Gastroesophageal sphincter (tissue), 4 donors: ENCODE measurements around the gene LHFPL3. TPM values are rescaled to one million over a fixed set of nuclear protein-coding genes. Genes with fewer than 3 reads are reported as not detected.

Source experiments
- ATAC-seq: fragments of 150-250 bp; one replicate; pipeline ENCODE4 v1.9.1; 2016; ENCODE audit warnings: mild to moderate bottlenecking, moderate library complexity
- H3K27ac ChIP-seq, 4 donors: fragments of 200-600 bp; sonication (generic) in 3 of 4; 1 replicate in 3 of 4; 2 replicates in 1 of 4; pipeline ENCODE4 v1.5.1; 2016 to 2019
- H3K27me3 ChIP-seq: fragments of 200-600 bp; sonication (generic); one replicate; pipeline ENCODE4 v1.5.1; 2019
- H3K36me3 ChIP-seq, 2 donors: fragments of 200-600 bp; sonication (generic); one replicate each; pipeline ENCODE4 v1.5.1; 2019; ENCODE audit warnings: control low read depth in 1 of 2
- H3K4me1 ChIP-seq, 3 donors: fragments of 200-600 bp; sonication (generic); 1 replicate in 2 of 3; 2 replicates in 1 of 3; pipeline ENCODE4 v1.5.1; 2016 to 2019; ENCODE audit warnings: control low read depth in 2 of 3
- H3K4me3 ChIP-seq, 2 donors: fragments of 200-600 bp; sonication (generic); one replicate each; pipeline ENCODE4 v1.5.1; 2019; ENCODE audit warnings: mild to moderate bottlenecking in 1 of 2, moderate library complexity in 1 of 2
- H3K9me3 ChIP-seq, 3 donors: fragments of 200-600 bp; sonication (generic); one replicate each; pipeline ENCODE4 v1.5.1; 2017 to 2019; ENCODE audit warnings: control low read depth in 2 of 3
- EP300 ChIP-seq: sonication (generic); formaldehyde crosslinking; IDR thresholded peaks from one replicate; pipeline ENCODE4 v1.6.1; 2017; ENCODE audit warnings: antibody characterized with exemption, mild to moderate bottlenecking
- POLR2A ChIP-seq, 2 donors: fragments of 450-650 bp; IDR thresholded peaks; one replicate each; pipeline ENCODE4 v1.6.1; 2017; ENCODE audit warnings: antibody characterized with exemption in 2 of 2, mild to moderate bottlenecking in 2 of 2, moderate library complexity in 1 of 2
- POLR2AphosphoS5 ChIP-seq: sonication (generic); formaldehyde crosslinking; IDR thresholded peaks from one replicate; pipeline ENCODE4 v1.6.1; 2017; ENCODE audit warnings: antibody characterized with exemption
- WGBS, 2 donors: methylation state at CpG; one replicate each; pipeline ENCODE4 v1.1.5; 2018; ENCODE audit warnings: low coverage in 1 of 2; 5-methylcytosine and 5-hydroxymethylcytosine counted together
- total RNA-seq, 4 donors: library from RNA; depleted of rRNA; stranded (reverse); fragments of >200 nt; gene quantifications; one replicate each; pipeline ENCODE4 v1.1.0, GENCODE V29; 2016
- TF ChIP-seq, protein P1 (sequence below), 4 experiments: fragments of 200-600 bp in 2 of 4; fragments of 450-650 bp in 2 of 4; sonication (generic) in 1 of 4; IDR thresholded peaks; one replicate each; pipeline ENCODE4 v1.5.1; 2017 to 2019; ENCODE audit warnings: antibody characterized with exemption in 4 of 4, mild to moderate bottlenecking in 2 of 4, moderate library complexity in 2 of 4

The LHFPL3 gene
- total RNA-seq, 4 donors from 2014 or later: not detected

DNA sequence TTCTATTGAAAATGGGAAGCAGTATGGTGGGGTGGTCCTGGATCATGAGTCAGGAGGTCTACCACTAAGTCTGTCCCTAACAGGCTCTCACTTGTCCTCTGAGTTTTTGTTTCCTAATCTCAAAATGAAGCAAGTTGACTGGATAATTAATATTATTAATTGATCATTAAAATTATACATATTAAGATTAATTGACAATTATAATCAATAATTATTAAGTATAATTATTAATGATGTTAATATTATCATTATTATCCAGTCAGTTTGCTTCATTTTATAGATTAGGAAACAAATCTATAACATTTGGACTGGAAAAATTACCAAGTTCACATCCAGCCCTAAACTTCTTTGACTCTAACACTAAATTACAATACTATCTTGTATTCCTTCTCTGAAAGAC, 511.4 kb downstream of the LHFPL3 start:
- TF ChIP-seq POLR2AphosphoS5 (no peak), EP300 (no peak), POLR2A (IDR thresholded peaks at IDR 0.05) (no peak)
- TF ChIP-seq, protein P1, sequence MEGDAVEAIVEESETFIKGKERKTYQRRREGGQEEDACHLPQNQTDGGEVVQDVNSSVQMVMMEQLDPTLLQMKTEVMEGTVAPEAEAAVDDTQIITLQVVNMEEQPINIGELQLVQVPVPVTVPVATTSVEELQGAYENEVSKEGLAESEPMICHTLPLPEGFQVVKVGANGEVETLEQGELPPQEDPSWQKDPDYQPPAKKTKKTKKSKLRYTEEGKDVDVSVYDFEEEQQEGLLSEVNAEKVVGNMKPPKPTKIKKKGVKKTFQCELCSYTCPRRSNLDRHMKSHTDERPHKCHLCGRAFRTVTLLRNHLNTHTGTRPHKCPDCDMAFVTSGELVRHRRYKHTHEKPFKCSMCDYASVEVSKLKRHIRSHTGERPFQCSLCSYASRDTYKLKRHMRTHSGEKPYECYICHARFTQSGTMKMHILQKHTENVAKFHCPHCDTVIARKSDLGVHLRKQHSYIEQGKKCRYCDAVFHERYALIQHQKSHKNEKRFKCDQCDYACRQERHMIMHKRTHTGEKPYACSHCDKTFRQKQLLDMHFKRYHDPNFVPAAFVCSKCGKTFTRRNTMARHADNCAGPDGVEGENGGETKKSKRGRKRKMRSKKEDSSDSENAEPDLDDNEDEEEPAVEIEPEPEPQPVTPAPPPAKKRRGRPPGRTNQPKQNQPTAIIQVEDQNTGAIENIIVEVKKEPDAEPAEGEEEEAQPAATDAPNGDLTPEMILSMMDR (IDR thresholded peaks at IDR 0.05): no peak
- no peaks in the 10 kb centered on the region for H3K9me3 ChIP-seq
- no peak overlapping the region for H3K27ac ChIP-seq
- no peak overlapping the region for H3K4me3 ChIP-seq
- ATAC-seq: no peak
- H3K27me3 ChIP-seq: peaks cover 37% of the 10 kb centered on the region
- no peaks in the 10 kb centered on the region for H3K36me3 ChIP-seq
- H3K4me1 ChIP-seq: no peaks in the 10 kb centered on the region

DNA sequence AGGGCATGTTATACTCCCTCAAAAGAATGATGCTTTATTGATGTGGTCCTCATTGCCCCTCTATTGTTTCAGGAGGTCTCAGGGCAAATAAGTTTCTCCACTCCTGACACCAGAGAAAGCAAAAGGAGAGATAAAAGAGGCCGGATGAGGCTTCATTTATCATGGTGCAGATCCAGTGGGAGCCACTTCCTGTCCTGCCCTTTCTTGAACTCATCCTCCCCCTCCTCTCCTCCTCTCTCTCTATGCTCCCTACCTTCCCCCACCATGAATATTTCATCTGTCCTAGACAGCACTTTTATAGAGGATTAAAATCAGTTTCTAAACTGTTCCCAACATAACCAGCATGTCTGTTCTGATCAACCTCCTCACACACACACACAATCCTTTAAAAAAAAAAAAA, 513.4 kb downstream of the LHFPL3 start:
- 20% methylated on average over 1 of the region's 1 CpG; no CpG with 5 or more reads in 1 of the 2 donors for WGBS, 2 donors
- no peak for ATAC-seq

GRCh38 chr7:104843198-104843597, 514.8 kb downstream of the LHFPL3 start:
- no peaks in the 10 kb centered on the region for H3K4me1 ChIP-seq
- 24 to 62% methylated on average over 4 to 5 of the region's 5 CpGs for WGBS, 2 donors
- no peaks in the 10 kb centered on the region for H3K36me3 ChIP-seq
- ATAC-seq: no peak
- no peaks in the 10 kb centered on the region for H3K9me3 ChIP-seq
- H3K4me3 ChIP-seq: no peak overlapping the region
- H3K27ac ChIP-seq: no peak overlapping the region
- H3K27me3 ChIP-seq: peaks cover 36% of the 10 kb centered on the region
- no peak for TF ChIP-seq POLR2A (IDR thresholded peaks at IDR 0.05)
- no peak for TF ChIP-seq EP300
- TF ChIP-seq, protein P1 (IDR thresholded peaks at IDR 0.05): no peak
- TF ChIP-seq POLR2AphosphoS5: no peak

More for the DNA sequence above, 513.4 kb downstream of the LHFPL3 start:
- Histone ChIP-seq H3K4me3 (no peak overlapping the region), H3K27me3 (peaks cover 41% of the 10 kb centered on the region), H3K27ac (no peak overlapping the region), H3K9me3 (no peaks in the 10 kb centered on the region), H3K36me3 (no peaks in the 10 kb centered on the region), H3K4me1 (no peaks in the 10 kb centered on the region)
- TF ChIP-seq EP300 (no peak), POLR2A (IDR thresholded peaks at IDR 0.05) (no peak), POLR2AphosphoS5 (no peak)
- TF ChIP-seq, protein P1 (IDR thresholded peaks at IDR 0.05): no peak

GRCh38 chr7:104845557-104845956, 517.2 kb downstream of the LHFPL3 start:
- no peak for TF ChIP-seq POLR2A (IDR thresholded peaks at IDR 0.05)
- no peak for TF ChIP-seq POLR2AphosphoS5
- no peak overlapping the region for H3K4me3 ChIP-seq
- WGBS, 2 donors: 76 to 83% methylated on average over 2 to 3 of the region's 5 CpGs
- no peaks in the 10 kb centered on the region for H3K9me3 ChIP-seq
- H3K4me1 ChIP-seq: no peaks in the 10 kb centered on the region
- H3K27ac ChIP-seq: no peak overlapping the region
- H3K36me3 ChIP-seq: no peaks in the 10 kb centered on the region
- H3K27me3 ChIP-seq: peaks cover 26% of the 10 kb centered on the region
- no peak for ATAC-seq

DNA sequence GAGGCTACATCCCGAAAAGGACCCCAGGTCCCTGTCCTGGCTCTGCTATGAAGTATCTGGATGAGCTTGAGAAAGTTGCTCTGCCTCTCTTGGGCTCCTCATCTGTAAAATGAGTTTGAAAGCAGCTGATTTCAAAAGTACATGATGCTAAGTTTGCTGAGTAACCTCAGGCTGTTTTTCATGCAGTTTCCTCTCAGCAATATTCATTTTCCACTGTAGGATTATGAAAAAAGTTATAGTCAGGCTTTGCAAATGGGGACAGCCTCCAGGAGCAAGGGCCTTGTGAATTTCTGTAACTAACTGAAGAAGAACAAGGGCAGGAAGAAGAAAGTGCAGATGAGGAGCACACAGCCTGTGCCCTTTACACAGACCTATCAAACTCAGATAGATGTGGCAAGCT, 518.3 kb downstream of the LHFPL3 start:
- no peak for TF ChIP-seq POLR2AphosphoS5
- TF ChIP-seq EP300: no peak
- TF ChIP-seq, protein P1 (IDR thresholded peaks at IDR 0.05): no peak
- TF ChIP-seq POLR2A (IDR thresholded peaks at IDR 0.05): no peak
- WGBS, 2 donors: 88 to 100% methylated on average over 1 of the region's 1 CpG
- Histone ChIP-seq H3K4me3 (no peak overlapping the region), H3K9me3 (no peaks in the 10 kb centered on the region), H3K36me3 (no peaks in the 10 kb centered on the region), H3K27ac (no peak overlapping the region), H3K4me1 (no peaks in the 10 kb centered on the region), H3K27me3 (peaks cover 26% of the 10 kb centered on the region)
- ATAC-seq: no peak
